Left ventricle myocardium inferior (tissue), 1 donor: ENCODE data around the gene PRDM16. TPM values are rescaled to one million over a fixed set of nuclear protein-coding genes. Genes with fewer than 3 reads are reported as not detected.

Experiments
- DNase-seq: peaks from one replicate; pipeline ENCODE4 v3.0.0-alpha.2; 2020
- H3K27ac ChIP-seq: fragments of 200-600 bp; replicated peaks from 2 replicates; pipeline ENCODE4 v1.8.0; 2021
- H3K27me3 ChIP-seq: fragments of 200-600 bp; 2 replicates; pipeline ENCODE4 v1.8.0; 2021; ENCODE audit warnings: low read depth
- H3K36me3 ChIP-seq: fragments of 200-600 bp; 2 replicates; pipeline ENCODE4 v1.8.0; 2021
- H3K4me1 ChIP-seq: fragments of 200-600 bp; 2 replicates; pipeline ENCODE4 v1.8.0; 2021
- H3K4me3 ChIP-seq: fragments of 200-600 bp; 2 replicates; pipeline ENCODE4 v1.8.0; 2021; ENCODE audit warnings: mild to moderate bottlenecking, moderate library complexity
- H3K9me3 ChIP-seq: fragments of 200-600 bp; replicated peaks from 2 replicates; pipeline ENCODE4 v1.8.0; 2021
- intact Hi-C: fragments of 100-400 bp; cut with micrococcal nuclease; formaldehyde crosslinking; loops from one replicate; pipeline ENCODE4 v1.11.0; 2022
- total RNA-seq: library from RNA; stranded (reverse); fragmentation: NEBNext Ultra II Directional; extraction: Animal tissue kit (Norgen Biotek cat#: 25700); gene quantifications from one replicate; pipeline ENCODE4 v1.2.1, GENCODE V29; 2021
- TF ChIP-seq, protein P1 (sequence below): fragments of 200-600 bp; IDR thresholded peaks from 2 replicates; pipeline ENCODE4 v1.8.0; 2021; ENCODE audit warnings: antibody characterized with exemption, mild to moderate bottlenecking, borderline replicate concordance
- donor health status: DM: no; HTN: yes; CAD: no; lungs with severe emphysema.

Gene PRDM16
- total RNA-seq, 1 donor from 2014 or later = 16.6 TPM

DNA sequence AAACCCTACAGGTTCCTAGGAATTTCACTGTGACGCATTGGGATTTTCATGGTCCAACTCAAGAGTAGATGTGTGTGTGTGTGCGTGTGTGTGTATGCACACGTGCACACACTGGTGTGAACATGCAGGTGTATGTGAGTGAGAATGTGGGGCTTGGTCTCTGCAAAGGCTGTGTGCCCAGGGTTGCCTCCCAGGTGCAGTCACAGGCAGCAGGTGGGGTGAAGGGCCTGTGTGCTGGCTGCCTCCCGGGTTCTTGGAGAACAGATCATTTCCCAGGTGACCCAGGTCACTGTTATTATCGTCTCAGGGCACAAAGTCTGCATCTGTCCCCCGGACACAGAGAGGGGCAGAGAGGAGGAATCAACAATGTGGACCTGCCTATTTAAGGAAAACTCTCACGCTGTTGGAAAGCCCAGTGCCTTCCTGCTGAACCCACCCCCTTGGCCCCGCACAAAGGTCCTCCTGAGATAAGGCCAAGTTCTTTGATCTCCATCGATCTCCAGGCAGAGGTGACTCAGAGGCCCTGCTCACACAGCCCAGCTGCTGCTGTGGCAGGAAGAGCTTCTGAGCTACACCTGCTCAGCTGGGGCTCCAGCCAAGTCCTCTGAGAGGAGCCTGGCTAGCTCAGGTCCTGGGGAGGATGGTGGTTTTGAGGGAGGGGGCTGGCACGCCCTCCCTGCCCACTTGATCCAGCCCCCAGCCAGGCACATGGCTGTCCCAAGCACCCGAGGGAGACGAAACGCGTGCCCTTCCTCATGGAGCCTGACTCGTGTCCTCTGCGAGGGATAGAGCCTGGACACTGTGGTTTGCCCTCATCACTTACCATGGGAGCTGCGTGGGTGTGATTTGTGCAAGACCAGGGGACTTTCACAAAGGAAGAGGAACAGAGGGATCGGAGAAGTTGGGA is 251.5 kb downstream of the PRDM16 start:
- intact Hi-C loops = no loop called here
- TF ChIP-seq, protein P1, sequence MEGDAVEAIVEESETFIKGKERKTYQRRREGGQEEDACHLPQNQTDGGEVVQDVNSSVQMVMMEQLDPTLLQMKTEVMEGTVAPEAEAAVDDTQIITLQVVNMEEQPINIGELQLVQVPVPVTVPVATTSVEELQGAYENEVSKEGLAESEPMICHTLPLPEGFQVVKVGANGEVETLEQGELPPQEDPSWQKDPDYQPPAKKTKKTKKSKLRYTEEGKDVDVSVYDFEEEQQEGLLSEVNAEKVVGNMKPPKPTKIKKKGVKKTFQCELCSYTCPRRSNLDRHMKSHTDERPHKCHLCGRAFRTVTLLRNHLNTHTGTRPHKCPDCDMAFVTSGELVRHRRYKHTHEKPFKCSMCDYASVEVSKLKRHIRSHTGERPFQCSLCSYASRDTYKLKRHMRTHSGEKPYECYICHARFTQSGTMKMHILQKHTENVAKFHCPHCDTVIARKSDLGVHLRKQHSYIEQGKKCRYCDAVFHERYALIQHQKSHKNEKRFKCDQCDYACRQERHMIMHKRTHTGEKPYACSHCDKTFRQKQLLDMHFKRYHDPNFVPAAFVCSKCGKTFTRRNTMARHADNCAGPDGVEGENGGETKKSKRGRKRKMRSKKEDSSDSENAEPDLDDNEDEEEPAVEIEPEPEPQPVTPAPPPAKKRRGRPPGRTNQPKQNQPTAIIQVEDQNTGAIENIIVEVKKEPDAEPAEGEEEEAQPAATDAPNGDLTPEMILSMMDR = no peak
- Histone ChIP-seq H3K4me1 (peaks cover 64% of the 10 kb centered on the region), H3K27me3 (peaks cover 32% of the 10 kb centered on the region), H3K4me3 (no peak overlapping the region), H3K36me3 (no peaks in the 10 kb centered on the region), H3K27ac (peak overlapping the region; percentile 19), H3K9me3 (peaks cover 10% of the 10 kb centered on the region)
- DNase-seq = no peak

DNA sequence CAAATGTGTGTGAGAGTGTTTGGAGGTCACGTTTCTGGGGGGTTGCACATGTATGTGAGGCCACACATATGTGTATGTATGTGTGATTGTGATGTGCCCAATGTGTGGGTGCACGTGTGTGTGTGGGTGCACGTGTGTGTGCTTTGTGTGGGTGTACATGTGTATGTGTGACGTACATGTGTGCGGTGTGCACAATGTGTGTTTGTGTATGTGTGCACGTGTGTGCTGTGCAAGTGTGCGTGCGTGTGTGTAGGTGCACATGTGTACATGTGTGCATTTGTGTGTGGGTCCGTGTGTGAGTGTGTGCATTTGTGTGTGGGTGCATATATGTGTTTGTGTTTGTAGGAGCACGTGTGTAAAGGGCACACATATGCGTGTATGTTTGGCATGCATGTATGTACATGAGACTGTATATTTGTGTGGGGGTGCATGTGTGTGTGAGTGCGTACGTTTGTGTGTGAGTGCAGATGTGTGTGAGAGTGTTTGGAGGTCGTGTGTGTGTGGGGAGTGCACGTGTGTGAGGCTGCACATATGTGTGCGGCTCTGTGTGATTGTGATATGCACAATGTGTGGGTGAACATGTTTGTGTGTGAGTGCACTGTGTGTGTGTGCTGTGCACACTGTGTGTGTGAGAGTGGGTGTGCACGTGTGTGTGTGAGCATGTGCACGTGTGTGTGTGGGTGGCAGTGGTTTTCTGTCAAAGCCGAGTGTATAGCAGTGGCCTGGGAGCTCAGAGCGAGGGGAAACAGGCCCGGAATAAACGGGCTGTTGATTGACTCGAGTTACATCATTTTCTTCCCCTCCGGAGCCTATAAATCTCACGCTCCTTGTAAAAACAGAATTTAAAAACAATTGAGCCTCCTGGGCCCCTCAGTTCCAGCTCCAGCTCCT is 252.8 kb downstream of the PRDM16 start:
- H3K9me3 ChIP-seq = peaks cover 5% of the 10 kb centered on the region
- peak overlapping the region; percentile 85 for H3K27ac ChIP-seq
- H3K36me3 ChIP-seq = no peaks in the 10 kb centered on the region
- peaks cover 35% of the 10 kb centered on the region for H3K27me3 ChIP-seq
- DNase-seq = no peak
- peaks cover 59% of the 10 kb centered on the region for H3K4me1 ChIP-seq
- TF ChIP-seq, protein P1 = no peak
- no peak overlapping the region for H3K4me3 ChIP-seq
- intact Hi-C loops = no loop called here

DNA sequence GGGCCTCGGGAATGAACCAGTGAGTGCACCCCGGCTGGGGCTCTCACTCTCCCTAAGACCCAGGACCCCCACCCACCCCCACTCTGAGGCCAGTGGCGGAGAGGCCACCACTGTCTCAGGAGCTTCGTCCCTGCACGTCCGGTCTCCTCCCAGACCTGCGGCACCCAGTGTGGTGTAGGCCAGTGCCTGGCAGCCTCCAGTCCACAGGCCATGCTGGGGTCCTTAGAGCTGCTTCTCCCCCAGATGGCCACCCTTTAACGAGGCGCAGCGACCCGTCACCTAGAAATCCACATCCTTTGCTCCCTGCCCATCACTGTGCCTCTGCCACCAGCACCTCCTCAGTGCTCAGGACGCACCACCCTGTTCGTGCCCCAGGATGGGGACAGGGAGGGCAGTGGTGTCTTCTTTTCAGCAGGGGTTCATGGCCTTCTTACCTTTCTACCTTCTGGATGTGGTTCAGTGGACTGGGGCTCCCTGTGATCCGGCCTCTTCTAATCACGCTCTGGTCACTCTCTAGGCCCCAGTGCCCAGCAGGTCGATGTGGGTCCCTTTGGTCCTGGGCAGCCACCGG is 253.5 kb downstream of the PRDM16 start:
- H3K27ac ChIP-seq = peak overlapping the region; percentile 85
- no peaks in the 10 kb centered on the region for H3K9me3 ChIP-seq
- no peak overlapping the region for H3K4me3 ChIP-seq
- no peak for DNase-seq
- TF ChIP-seq, protein P1 = no peak
- peaks cover 35% of the 10 kb centered on the region for H3K27me3 ChIP-seq
- H3K36me3 ChIP-seq = no peaks in the 10 kb centered on the region
- intact Hi-C loops = no loop called here
- H3K4me1 ChIP-seq = peaks cover 61% of the 10 kb centered on the region

DNA sequence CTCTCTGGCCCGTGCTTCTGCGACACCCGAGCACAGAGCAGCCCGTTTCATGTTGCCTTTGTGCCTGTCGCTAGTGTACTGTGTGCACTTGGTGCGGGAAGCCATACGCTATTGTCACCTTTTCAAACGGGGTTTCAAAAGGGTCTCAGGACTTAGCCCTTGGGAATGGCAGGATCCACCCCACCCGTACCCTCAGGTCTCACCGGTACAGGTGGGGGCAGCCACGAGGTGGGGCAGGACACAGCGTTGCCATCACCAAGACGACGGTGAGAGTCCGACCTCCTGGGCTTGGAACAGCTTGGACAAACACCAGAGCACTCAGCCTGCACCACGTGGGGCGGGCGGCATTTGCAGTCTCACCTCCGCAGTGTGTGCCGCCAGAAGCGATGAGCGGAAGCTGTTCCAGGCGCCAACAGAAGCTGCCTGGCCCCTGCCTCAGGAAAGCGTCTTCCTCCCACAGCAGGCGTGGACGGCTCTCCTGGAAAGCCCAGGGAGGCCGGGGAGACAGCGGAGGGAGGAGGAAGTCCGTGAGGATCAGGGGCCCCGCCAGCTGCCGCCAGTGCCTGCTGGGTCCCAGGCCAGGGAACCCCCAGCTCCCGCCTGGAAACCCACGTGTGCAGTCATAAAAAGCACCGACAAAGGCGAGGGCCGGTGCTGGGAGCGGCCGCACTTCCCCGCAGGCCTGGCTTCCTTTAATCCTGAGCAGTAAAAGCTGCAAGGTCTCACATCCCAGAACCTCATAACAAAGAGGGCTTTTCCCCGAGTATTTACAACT is 254.2 kb downstream of the PRDM16 start:
- H3K27ac ChIP-seq = peak overlapping the region; percentile 85
- no peaks in the 10 kb centered on the region for H3K36me3 ChIP-seq
- no peaks in the 10 kb centered on the region for H3K9me3 ChIP-seq
- TF ChIP-seq, protein P1 = no peak
- DNase-seq = peak; percentile 64
- peaks cover 66% of the 10 kb centered on the region for H3K4me1 ChIP-seq
- intact Hi-C loops = no loop called here
- H3K27me3 ChIP-seq = peaks cover 35% of the 10 kb centered on the region
- peak overlapping the region; percentile 19 for H3K4me3 ChIP-seq
